ENCODE data around the gene ADH1C.

ADH1C gene

DNA sequence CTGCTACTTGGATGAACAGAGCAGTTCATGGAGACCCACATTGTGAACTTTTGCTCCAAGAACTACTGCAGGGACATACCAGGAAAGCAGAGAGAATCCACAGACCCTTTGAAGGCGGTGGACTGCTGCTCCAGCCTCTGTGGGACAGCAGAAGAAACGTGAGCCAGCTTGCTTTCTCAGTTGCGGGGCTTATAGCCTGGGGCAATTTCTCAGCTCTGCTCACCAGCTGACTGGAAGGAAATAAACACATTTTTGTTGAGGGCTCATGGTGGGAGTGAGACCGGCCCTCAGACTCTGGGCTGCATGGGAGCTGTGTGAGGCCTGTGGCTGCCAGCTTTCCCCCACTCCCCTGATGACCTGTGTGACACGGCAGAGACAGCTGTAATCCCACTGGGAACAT is 59.2 kb downstream of the ADH1C start:
- no peak for DNase-seq

DNA sequence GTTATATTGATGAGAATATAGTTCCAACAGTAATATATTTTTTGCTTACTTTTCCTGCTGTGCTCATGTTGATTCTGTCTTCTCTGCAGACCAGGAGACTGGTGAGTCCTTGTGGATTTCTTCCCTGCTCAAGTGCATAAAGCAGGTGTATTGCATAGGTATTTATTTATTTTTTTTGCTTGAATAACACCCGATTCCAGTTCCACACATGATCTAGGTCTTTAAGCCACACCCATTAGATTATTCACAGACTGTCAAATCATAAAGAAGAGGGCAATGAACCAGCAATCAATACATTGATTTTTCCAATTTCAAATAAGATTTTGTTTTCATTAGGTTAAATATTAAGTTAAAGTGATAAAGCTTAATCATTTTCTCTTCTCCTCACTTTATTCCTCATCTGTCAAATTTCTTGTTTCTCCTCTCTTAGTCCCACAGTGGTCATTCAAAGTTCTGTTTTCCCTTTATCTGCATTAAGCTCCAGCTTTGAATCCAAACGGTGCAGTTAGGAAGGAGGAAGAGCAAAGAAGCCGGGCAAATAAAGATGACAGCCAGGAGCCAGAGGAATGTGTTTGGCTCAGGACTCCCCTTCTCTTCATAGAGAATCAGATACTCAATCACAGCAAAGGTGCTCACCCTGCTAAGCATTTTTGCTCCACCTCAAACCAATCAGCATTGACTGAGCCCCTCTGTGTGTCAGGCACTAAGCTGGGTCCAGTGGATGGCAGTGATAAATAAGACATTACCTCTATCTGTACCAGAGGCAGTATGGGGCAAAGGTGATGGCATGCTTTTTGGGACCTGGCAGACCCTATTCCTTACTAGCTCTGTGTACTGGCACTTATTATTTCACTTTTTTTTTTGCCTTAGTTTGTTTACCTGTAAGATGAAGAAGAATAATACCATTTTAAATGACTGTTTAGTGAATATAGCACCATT is 61.4 kb downstream of the ADH1C start, which contains the start of gene ADH1A:
TSS of gene ADH1A (minus strand) at position 138 of the 939 bp plus-strand sequence. CDS start at position 67, 71 bp downstream.
- no peak for DNase-seq

All from midbrain (tissue), 1 donor.